HL-60 (cell line): ENCODE results near the gene PJA1.

Experiments
- CTCF ChIP-seq: IDR thresholded peaks from one replicate; pipeline ENCODE4 v1.5.1; 2011; ENCODE audit warnings: low read length, control low read depth, inconsistent platforms; ENCODE audit not compliant: insufficient read depth
- REST ChIP-seq: IDR thresholded peaks from 2 replicates; pipeline ENCODE4 v1.6.1; 2012; ENCODE audit warnings: low read depth; ENCODE audit not compliant: insufficient replicate concordance

DNA sequence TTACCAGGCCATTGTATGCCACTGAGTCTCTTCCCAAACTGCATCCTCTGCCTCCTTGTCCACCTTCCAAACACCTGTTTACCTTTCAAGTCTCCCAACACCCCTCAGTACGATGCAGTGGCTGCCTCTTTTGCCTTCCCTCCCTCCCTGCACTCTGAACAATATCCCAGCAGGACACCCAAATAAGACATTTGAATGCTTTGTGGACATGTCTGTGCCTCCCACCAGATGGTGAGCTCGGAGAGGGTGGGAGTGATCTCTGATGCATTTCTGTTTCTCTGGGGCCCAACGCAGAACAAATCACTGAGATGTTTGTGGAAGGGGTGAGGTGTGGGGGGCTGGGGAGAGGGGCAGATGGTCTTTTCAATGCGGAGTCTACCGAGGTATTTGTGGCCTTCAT lies 33.4 kb downstream of the PJA1 start:
- TF ChIP-seq CTCF = no peak
- no peak for TF ChIP-seq REST
